HepG2 (cell line): Measurements from ENCODE around the gene OPA3. TPM values are rescaled to one million over a fixed set of nuclear protein-coding genes. Genes with fewer than 3 reads are reported as not detected.
A peak's percentile ranks its signal among the peaks of the same experiment; 100 is the strongest.

Experiments
- IKZF5 ChIP-seq: IDR thresholded peaks from 2 replicates; pipeline ENCODE4 v1.6.1; 2018; ENCODE audit warnings: missing genetic modification reagents, mild to moderate bottlenecking, missing compliant biosample characterization
- IRF2 ChIP-seq: IDR thresholded peaks from 2 replicates; pipeline ENCODE4 v1.6.1; 2018; ENCODE audit warnings: missing genetic modification reagents, missing compliant biosample characterization
- NCOA5 ChIP-seq: sonication (generic); formaldehyde crosslinking; IDR thresholded peaks from 2 replicates; pipeline ENCODE4 v1.4.0; 2020; ENCODE audit warnings: missing genetic modification reagents
- NRL ChIP-seq: sonication (generic); formaldehyde crosslinking; IDR thresholded peaks from 2 replicates; pipeline ENCODE4 v1.5.0; 2020; ENCODE audit warnings: missing genetic modification reagents, mild to moderate bottlenecking, moderate library complexity, borderline replicate concordance
- RFX1 ChIP-seq: fragments of 450-650 bp; IDR thresholded peaks from 2 replicates; pipeline ENCODE4 v1.6.1; 2017
- RNF219 ChIP-seq: sonication (generic); formaldehyde crosslinking; IDR thresholded peaks from 2 replicates; pipeline ENCODE4 v1.5.0; 2020; ENCODE audit warnings: mild to moderate bottlenecking, missing genetic modification reagents
- TAF15 ChIP-seq: fragments of 200-400 bp; formaldehyde crosslinking; IDR thresholded peaks from one replicate; pipeline ENCODE4 v1.6.1; 2018; ENCODE audit warnings: mild to moderate bottlenecking, low read depth, low read length; ENCODE audit not compliant: poor library complexity, severe bottlenecking
- ZBTB43 ChIP-seq: sonication (generic); formaldehyde crosslinking; conservative IDR thresholded peaks from 2 replicates; pipeline ENCODE4 v1.4.0; 2020; ENCODE audit warnings: missing genetic modification reagents
- ZMYM3 ChIP-seq: sonication (generic); formaldehyde crosslinking; IDR thresholded peaks from 2 replicates; pipeline ENCODE4 v1.5.1; 2020; ENCODE audit warnings: mild to moderate bottlenecking, missing genetic modification reagents
- ZNF264 ChIP-seq: sonication (generic); formaldehyde crosslinking; IDR thresholded peaks from 2 replicates; pipeline ENCODE4 v1.4.0; 2020; ENCODE audit warnings: missing genetic modification reagents
- ZNF282 ChIP-seq: fragments of 450-650 bp; IDR thresholded peaks from 2 replicates; pipeline ENCODE4 v1.6.1; 2018; ENCODE audit not compliant: partially characterized antibody
- ZNF350 ChIP-seq: sonication (generic); formaldehyde crosslinking; IDR thresholded peaks from 2 replicates; pipeline ENCODE4 v1.4.0; 2020; ENCODE audit warnings: mild to moderate bottlenecking, low read depth, missing genetic modification reagents, borderline replicate concordance
- ZNF407 ChIP-seq: sonication (generic); formaldehyde crosslinking; IDR thresholded peaks from one replicate; pipeline ENCODE4 v1.5.1; 2020; ENCODE audit warnings: mild to moderate bottlenecking, missing genetic modification reagents; ENCODE audit errors: not compliant biosample characterization
- ZNF441 ChIP-seq: sonication (generic); formaldehyde crosslinking; IDR thresholded peaks from 2 replicates; pipeline ENCODE4 v1.7.0; 2021; ENCODE audit warnings: missing genetic modification reagents, borderline replicate concordance
- ZNF629 ChIP-seq: sonication (generic); formaldehyde crosslinking; conservative IDR thresholded peaks from 2 replicates; pipeline ENCODE4 v1.5.0; 2020; ENCODE audit warnings: missing genetic modification reagents
- ZNF839 ChIP-seq: sonication (generic); formaldehyde crosslinking; IDR thresholded peaks from 2 replicates; pipeline ENCODE4 v1.4.0; 2020; ENCODE audit warnings: missing genetic modification reagents, mild to moderate bottlenecking, borderline replicate concordance
- polyA plus RNA-seq, 8 experiments: library from polyadenylated mRNA; depleted of rRNA in 3 of 8; stranded (reverse) in 7 of 8; unstranded in 1 of 8; fragments of >200 nt; fragmentation: Illumina TruSeq in 4 of 8; extraction: Trizol in 4 of 8; gene quantifications; 2 replicates each; pipeline versions ENCODE4 v1.2.1 to v1.2.3, GENCODE V29; 2011 to 2016; ENCODE audit warnings: low read depth in 4 of 8, missing spikeins in 1 of 8, mixed read lengths in 1 of 8; ENCODE audit not compliant: insufficient read depth in 1 of 8
- total RNA-seq, 5 experiments: library from RNA; depleted of rRNA; stranded (reverse); fragments of >200 nt; fragmentation: Illumina TruSeq; extraction: Trizol; gene quantifications; 2 replicates each; pipeline ENCODE4 v1.2.3, GENCODE V29; 2016; ENCODE audit warnings: low read depth in 1 of 5

OPA3 gene
- total and polyA plus RNA-seq, 2 of the 13 experiments (the other 11 are each of a cell fraction or from before 2014, with no cell fraction given), result 8.3 to 17.7 TPM

GRCh38 chr19:45496349-45496953 is 88.2 kb downstream of the OPA3 start (continued):
- TF ChIP-seq IRF2 (CRISPR knock-in tag), result peak; percentile 61; the same call in 1 of the 2 replicates
- no peak for TF ChIP-seq ZNF264 (CRISPR knock-in tag)
- no peak for TF ChIP-seq RFX1
- TF ChIP-seq TAF15, result no peak
- no peak for TF ChIP-seq RNF219 (CRISPR knock-in tag)
- no peak for TF ChIP-seq ZNF629
- no peak for TF ChIP-seq NCOA5 (CRISPR knock-in tag)
- TF ChIP-seq ZBTB43 (CRISPR knock-in tag), result peak; percentile 82
- no peak for TF ChIP-seq ZNF282
- TF ChIP-seq ZNF839 (CRISPR knock-in tag), result 0 out of 2 replicates have a peak, but pooled peaks have one; percentile 56
- peak; percentile 76; the same call in 1 of the 2 replicates for TF ChIP-seq IKZF5
- peak; percentile 70 for TF ChIP-seq ZNF407 (CRISPR knock-in tag)
- TF ChIP-seq ZMYM3 (CRISPR knock-in tag), result no peak
- peak; percentile 83; the same call in 1 of the 2 replicates for TF ChIP-seq ZNF441 (CRISPR knock-in tag)
- no peak for TF ChIP-seq ZNF350 (CRISPR knock-in tag)
- TF ChIP-seq NRL (CRISPR knock-in tag), result 0 out of 2 replicates have a peak, but pooled peaks have one; percentile 51
